H9 (cell line): ENCODE data around the gene GPRASP2. TPM values are rescaled to one million over a fixed set of nuclear protein-coding genes. Genes with fewer than 3 reads are reported as not detected.

Experiments
- DNase-seq: peaks from one replicate; pipeline ENCODE4 v3.0.0-alpha.2; 2017
- H2AFZ ChIP-seq: one replicate; pipeline ENCODE4 v1.6.1; 2013; ENCODE audit warnings: mild to moderate bottlenecking, low read length, control low read depth, moderate library complexity
- H2AK5ac ChIP-seq: 2 replicates; pipeline ENCODE4 v1.6.1; 2013; ENCODE audit warnings: low read length, control low read depth, mixed read lengths; ENCODE audit not compliant: insufficient read length
- H2BK120ac ChIP-seq: one replicate; pipeline ENCODE4 v1.6.1; 2013; ENCODE audit warnings: low read depth, mild to moderate bottlenecking, low read length, control low read depth, inconsistent platforms; ENCODE audit not compliant: poor library complexity, severe bottlenecking
- H2BK12ac ChIP-seq: 2 replicates; pipeline ENCODE4 v1.6.1; 2013; ENCODE audit warnings: low read length, control low read depth, mixed read lengths, low read depth; ENCODE audit not compliant: insufficient read length
- H2BK15ac ChIP-seq: 2 replicates; pipeline ENCODE4 v1.6.1; 2013; ENCODE audit warnings: low read depth, low read length, control low read depth
- H2BK20ac ChIP-seq: one replicate; pipeline ENCODE4 v1.6.1; 2013; ENCODE audit warnings: low read depth, mild to moderate bottlenecking, low read length, control low read depth, inconsistent platforms; ENCODE audit not compliant: poor library complexity, severe bottlenecking
- H2BK5ac ChIP-seq: 2 replicates; pipeline ENCODE4 v1.6.1; 2013; ENCODE audit warnings: low read length, control low read depth, mixed read lengths; ENCODE audit not compliant: insufficient read length
- H3K14ac ChIP-seq: 2 replicates; pipeline ENCODE4 v1.6.1; 2013; ENCODE audit warnings: low read length, control low read depth; ENCODE audit not compliant: insufficient read depth
- H3K18ac ChIP-seq: 2 replicates; pipeline ENCODE4 v1.6.1; 2013; ENCODE audit warnings: low read depth, mild to moderate bottlenecking, mixed read lengths, low read length, control low read depth; ENCODE audit not compliant: insufficient read length
- H3K23ac ChIP-seq: 2 replicates; pipeline ENCODE4 v1.6.1; 2013; ENCODE audit warnings: low read length, control low read depth, mixed read lengths, low read depth; ENCODE audit not compliant: insufficient read length
- H3K23me2 ChIP-seq: 2 replicates; pipeline ENCODE4 v1.6.1; 2013; ENCODE audit warnings: low read depth, mild to moderate bottlenecking, mixed read lengths, low read length, control low read depth; ENCODE audit not compliant: insufficient read length, poor library complexity, severe bottlenecking
- H3K27ac ChIP-seq: 2 replicates; pipeline ENCODE4 v1.5.1; 2013; ENCODE audit warnings: low read length, control low read depth, mixed read lengths, low read depth; ENCODE audit not compliant: insufficient read length
- H3K27me3 ChIP-seq: 2 replicates; pipeline ENCODE4 v1.6.1; 2013; ENCODE audit warnings: low read length, control low read depth, inconsistent platforms; ENCODE audit not compliant: insufficient read depth
- H3K4ac ChIP-seq: 2 replicates; pipeline ENCODE4 v1.6.1; 2013; ENCODE audit warnings: low read depth, mild to moderate bottlenecking, control low read depth, inconsistent platforms, low read length, moderate library complexity
- H3K4me1 ChIP-seq: 2 replicates; pipeline ENCODE4 v1.6.1; 2013; ENCODE audit warnings: low read length, control low read depth, inconsistent platforms; ENCODE audit not compliant: insufficient read depth
- H3K4me2 ChIP-seq: 2 replicates; pipeline ENCODE4 v1.6.1; 2013; ENCODE audit warnings: low read length, control low read depth, mixed read lengths; ENCODE audit not compliant: insufficient read length, insufficient read depth
- H3K56ac ChIP-seq: 2 replicates; pipeline ENCODE4 v1.6.1; 2013; ENCODE audit warnings: low read depth, mild to moderate bottlenecking, mixed read lengths, low read length, control low read depth; ENCODE audit not compliant: insufficient read length
- H3K79me1 ChIP-seq: 2 replicates; pipeline ENCODE4 v1.6.1; 2013; ENCODE audit warnings: low read depth, mild to moderate bottlenecking, moderate library complexity, low read length, control low read depth, inconsistent platforms; ENCODE audit not compliant: insufficient read depth, poor library complexity, severe bottlenecking
- H3K79me2 ChIP-seq: 2 replicates; pipeline ENCODE4 v1.6.1; 2013; ENCODE audit warnings: low read length, control low read depth, inconsistent platforms; ENCODE audit not compliant: insufficient read depth
- H3K9ac ChIP-seq: 2 replicates; pipeline ENCODE4 v1.6.1; 2013; ENCODE audit warnings: low read length, control low read depth, mixed read lengths; ENCODE audit not compliant: insufficient read length; ENCODE audit errors: extremely low read depth
- H3K9me3 ChIP-seq: one replicate; pipeline ENCODE4 v1.6.1; 2013; ENCODE audit warnings: low read depth, low read length, inconsistent platforms; ENCODE audit not compliant: control insufficient read depth
- H3T11ph ChIP-seq: one replicate; pipeline ENCODE4 v1.6.1; 2013; ENCODE audit warnings: mild to moderate bottlenecking, low read length, control low read depth, inconsistent platforms
- H4K20me1 ChIP-seq: one replicate; pipeline ENCODE4 v1.6.1; 2013; ENCODE audit not compliant: control insufficient read depth, insufficient read length, insufficient read depth
- H4K5ac ChIP-seq: 2 replicates; pipeline ENCODE4 v1.6.1; 2013; ENCODE audit warnings: low read depth, mild to moderate bottlenecking, mixed read lengths, low read length, control low read depth; ENCODE audit not compliant: insufficient read length
- H4K8ac ChIP-seq: replicated peaks from 2 replicates; pipeline ENCODE4 v1.6.1; 2013; ENCODE audit warnings: low read length, control low read depth, mixed read lengths, low read depth; ENCODE audit not compliant: insufficient read length
- H4K91ac ChIP-seq: 2 replicates; pipeline ENCODE4 v1.6.1; 2013; ENCODE audit warnings: low read depth, mild to moderate bottlenecking, moderate library complexity, mixed read lengths, low read length, control low read depth; ENCODE audit not compliant: insufficient read length
- H3K27ac Mint-ChIP-seq, 3 experiments: 2 replicates in 2 of 3; 3 replicates in 1 of 3; pipeline ENCODE4 v1.8.0; 2020 to 2021; ENCODE audit warnings: mixed read lengths in 3 of 3, mild to moderate bottlenecking in 1 of 3, moderate library complexity in 1 of 3
- H3K27me3 Mint-ChIP-seq: 2 replicates; pipeline ENCODE4 v1.8.0; 2021; ENCODE audit warnings: low read depth, mild to moderate bottlenecking, moderate library complexity, mixed read lengths
- H3K36me3 Mint-ChIP-seq, 3 experiments: 2 replicates in 2 of 3; 3 replicates in 1 of 3; pipeline ENCODE4 v1.8.0; 2020 to 2021; ENCODE audit warnings: low read depth in 3 of 3, mixed read lengths in 3 of 3; ENCODE audit not compliant: insufficient read depth in 1 of 3
- H3K4me1 Mint-ChIP-seq, 2 experiments: 2 replicates each; pipeline ENCODE4 v1.8.0; 2020; ENCODE audit warnings: mixed read lengths in 2 of 2
- H3K4me3 Mint-ChIP-seq, 2 experiments: 2 replicates in 1 of 2; 3 replicates in 1 of 2; pipeline ENCODE4 v1.8.0; 2020 to 2021; ENCODE audit warnings: mild to moderate bottlenecking in 2 of 2, mixed read lengths in 2 of 2, moderate library complexity in 1 of 2
- H3K9me3 Mint-ChIP-seq, 2 experiments: 2 replicates in 1 of 2; 3 replicates in 1 of 2; pipeline ENCODE4 v1.8.0; 2020; ENCODE audit warnings: mild to moderate bottlenecking in 2 of 2, mixed read lengths in 2 of 2, moderate library complexity in 1 of 2
- WGBS: extraction: QIAGEN DNeasy Blood & Tissue Kit; methylation state at CpG from one replicate; pipeline ENCODE4 v1.1.7; 2013; ENCODE audit warnings: missing lambda C conversion rate, low lambda C conversion rate, mixed read lengths; ENCODE audit not compliant: insufficient read length; ENCODE audit errors: extremely low coverage; 5-methylcytosine and 5-hydroxymethylcytosine counted together
- total RNA-seq: library from RNA; stranded (reverse); gene quantifications from 2 replicates; pipeline ENCODE4 v1.2.1, GENCODE V29; 2021
- TF ChIP-seq, protein P1 (sequence below): fragments of 200-600 bp; sonication (generic); conservative IDR thresholded peaks from 3 replicates; pipeline ENCODE4 v1.8.0; 2021; ENCODE audit warnings: antibody characterized with exemption, mild to moderate bottlenecking

Gene GPRASP2
- total RNA-seq, 1 experiment from 2014 or later: 14.2 TPM

DNA sequence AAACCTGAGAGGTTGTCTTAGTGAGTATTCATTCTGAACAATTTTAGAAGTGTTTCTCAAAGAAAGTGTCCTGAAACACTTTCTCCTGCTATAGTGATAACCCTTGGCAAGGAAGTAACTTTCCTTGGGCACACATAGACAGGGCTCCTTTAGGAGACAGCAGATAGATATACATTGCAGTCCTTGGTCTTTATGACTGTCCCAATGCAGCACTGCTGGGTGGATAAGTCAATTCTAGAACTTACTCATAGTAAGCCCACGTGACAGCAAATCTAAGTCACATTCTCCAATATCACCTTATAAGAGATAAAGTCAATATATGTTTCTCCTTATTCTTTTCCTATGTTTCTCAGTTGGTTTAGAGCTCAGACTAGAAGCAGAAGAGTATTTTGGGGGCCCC lies 55.0 kb downstream of the GPRASP2 start:
- no peak overlapping the region for H2AK5ac ChIP-seq
- H3K27me3 ChIP-seq: no peaks in the 10 kb centered on the region
- H4K8ac ChIP-seq: no peak overlapping the region
- H4K20me1 ChIP-seq: no peaks in the 10 kb centered on the region
- no peaks in the 10 kb centered on the region for H3K4me1 ChIP-seq
- H3K27me3 Mint-ChIP-seq: no peaks in the 10 kb centered on the region; the same call in none of the 2 replicates
- H3K23ac ChIP-seq: no peak overlapping the region
- H3K56ac ChIP-seq: no peak overlapping the region
- H2BK15ac ChIP-seq: no peak overlapping the region
- H3K18ac ChIP-seq: no peak overlapping the region
- H2AFZ ChIP-seq: no peak overlapping the region
- H4K91ac ChIP-seq: no peak overlapping the region
- no peak overlapping the region for H2BK120ac ChIP-seq
- H3K79me2 ChIP-seq: no peaks in the 10 kb centered on the region; the same call in 1 of the 2 replicates
- peaks cover 0 to 16% (median 5%) of the 10 kb centered on the region in 3 experiments; a peak in 4 of 7 replicates for H3K36me3 Mint-ChIP-seq
- H4K5ac ChIP-seq: no peak overlapping the region
- no peak overlapping the region for H3K14ac ChIP-seq
- no peak overlapping the region for H3K4me3 Mint-ChIP-seq
- H3K4ac ChIP-seq: no peak overlapping the region
- H3K27ac ChIP-seq: no peak overlapping the region
- DNase-seq: no peak
- no peak overlapping the region for H3K27ac Mint-ChIP-seq
- peaks cover 62 to 65% of the 10 kb centered on the region in 2 experiments for H3K9me3 Mint-ChIP-seq
- H2BK12ac ChIP-seq: no peak overlapping the region
- peaks cover 39% of the 10 kb centered on the region for H3K9me3 ChIP-seq
- H3T11ph ChIP-seq: no peak overlapping the region
- no peak overlapping the region for H2BK5ac ChIP-seq
- no CpG with 5 or more reads among the region's 1 CpG for WGBS
- no peak overlapping the region for H3K9ac ChIP-seq
- TF ChIP-seq, protein P1, sequence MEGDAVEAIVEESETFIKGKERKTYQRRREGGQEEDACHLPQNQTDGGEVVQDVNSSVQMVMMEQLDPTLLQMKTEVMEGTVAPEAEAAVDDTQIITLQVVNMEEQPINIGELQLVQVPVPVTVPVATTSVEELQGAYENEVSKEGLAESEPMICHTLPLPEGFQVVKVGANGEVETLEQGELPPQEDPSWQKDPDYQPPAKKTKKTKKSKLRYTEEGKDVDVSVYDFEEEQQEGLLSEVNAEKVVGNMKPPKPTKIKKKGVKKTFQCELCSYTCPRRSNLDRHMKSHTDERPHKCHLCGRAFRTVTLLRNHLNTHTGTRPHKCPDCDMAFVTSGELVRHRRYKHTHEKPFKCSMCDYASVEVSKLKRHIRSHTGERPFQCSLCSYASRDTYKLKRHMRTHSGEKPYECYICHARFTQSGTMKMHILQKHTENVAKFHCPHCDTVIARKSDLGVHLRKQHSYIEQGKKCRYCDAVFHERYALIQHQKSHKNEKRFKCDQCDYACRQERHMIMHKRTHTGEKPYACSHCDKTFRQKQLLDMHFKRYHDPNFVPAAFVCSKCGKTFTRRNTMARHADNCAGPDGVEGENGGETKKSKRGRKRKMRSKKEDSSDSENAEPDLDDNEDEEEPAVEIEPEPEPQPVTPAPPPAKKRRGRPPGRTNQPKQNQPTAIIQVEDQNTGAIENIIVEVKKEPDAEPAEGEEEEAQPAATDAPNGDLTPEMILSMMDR: no peak
- H3K4me2 ChIP-seq: no peak overlapping the region
- no peak overlapping the region for H2BK20ac ChIP-seq
- peaks cover 4 to 5% of the 10 kb centered on the region in 2 experiments; a peak in 3 of 4 replicates for H3K4me1 Mint-ChIP-seq
- H3K79me1 ChIP-seq: no peaks in the 10 kb centered on the region
- H3K23me2 ChIP-seq: no peaks in the 10 kb centered on the region

Other genes with a start within 250 kb of the GPRASP2 start
- 0.24 TPM in 1 of 2 replicates, not detected in the other for gene TCP11X2, start 240.6 kb upstream of the GPRASP2 start, total RNA-seq
- 66.4 and 69.2 TPM in 2 replicates for gene TMSB15A, start 195.7 kb upstream of the GPRASP2 start, total RNA-seq
- 14.6 and 17.7 TPM in 2 replicates for gene ARMCX5, start 112.9 kb upstream of the GPRASP2 start, total RNA-seq
- gene GPRASP1, start 61.0 kb upstream of the GPRASP2 start, total RNA-seq: 2.4 and 3.2 TPM in 2 replicates
- gene GPRASP3, start 8.3 kb downstream of the GPRASP2 start, total RNA-seq: 4.8 and 5.3 TPM in 2 replicates
- gene RAB40AL, start 224.8 kb downstream of the GPRASP2 start, total RNA-seq: not detected in 2 replicates